RCC 7860 (cell line): ENCODE measurements around the gene UBE2O.

ENCODE experiments used
- DNase-seq: peaks from one replicate; pipeline ENCODE4 v3.0.0-alpha.2; 2015; ENCODE audit warnings: low spot score
- FAIRE-seq: peaks from 2 replicates; lab custom pipeline; 2012; peaks lifted over from hg19 to GRCh38; lab: Jason Lieb, UNC

Gene UBE2O

GRCh38 chr17:76487451-76488192 lies 34.7 kb upstream of the UBE2O start:
- FAIRE-seq, result no peak
- DNase-seq, result no peak

DNA sequence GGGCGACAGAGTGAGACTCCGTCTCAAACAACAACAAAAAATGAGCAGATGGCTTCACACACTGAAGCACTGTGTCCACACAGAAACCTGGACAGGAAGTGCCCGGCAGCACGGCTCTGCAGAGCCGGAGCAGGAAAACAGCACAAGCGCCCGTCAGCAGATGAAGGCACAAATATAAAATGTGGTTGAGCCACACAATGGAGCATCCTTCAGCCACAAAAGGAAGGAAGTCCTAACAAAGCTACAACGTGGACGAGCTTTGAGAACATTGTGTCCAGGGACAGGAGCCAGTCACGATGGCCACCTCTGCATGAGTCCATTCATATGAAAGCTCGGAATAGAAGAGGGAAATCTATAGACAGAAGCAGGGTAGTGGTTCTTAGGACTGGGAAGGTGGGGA lies 32.6 kb upstream of the UBE2O start:
- FAIRE-seq, result no peak

GRCh38 chr17:76484228-76484725 lies 31.3 kb upstream of the UBE2O start:
- DNase-seq (no peak), FAIRE-seq (no peak)

More for the DNA sequence above, 32.6 kb upstream of the UBE2O start:
- DNase-seq, result no peak

- no peak for FAIRE-seq
- no peak for DNase-seq
Measured at GRCh38 chr17:76481071-76481655, 28.2 kb upstream of the UBE2O start.

GRCh38 chr17:76480632-76481031 lies 27.7 kb upstream of the UBE2O start:
- FAIRE-seq (no peak), DNase-seq (no peak)

DNA sequence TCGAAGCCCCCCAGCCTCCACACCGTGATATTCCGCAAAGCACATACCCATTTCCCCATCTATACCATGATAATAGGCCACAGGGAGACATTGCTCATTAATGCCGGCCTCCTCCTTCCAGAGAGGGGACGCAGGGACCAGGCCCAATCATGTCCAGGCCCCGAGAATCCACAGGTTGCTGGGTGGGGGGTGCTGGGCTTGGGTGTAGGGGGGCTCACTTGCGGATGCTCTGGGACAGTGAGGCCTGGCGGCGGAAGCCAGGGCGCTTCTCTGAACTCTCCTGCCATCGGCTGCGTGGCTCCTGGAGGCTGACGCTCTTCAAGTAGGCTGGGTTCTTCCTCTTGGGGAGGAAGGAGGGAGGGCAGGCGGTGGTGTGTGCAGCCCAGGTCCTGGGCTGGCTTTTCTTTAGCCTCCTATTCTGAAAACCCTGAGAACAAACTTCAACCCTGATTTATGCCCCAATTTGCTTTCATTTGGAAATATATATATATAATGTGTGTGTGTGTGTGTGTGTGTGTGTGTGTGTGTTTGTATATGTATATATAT lies 26.6 kb upstream of the UBE2O start:
- no peak for DNase-seq
- FAIRE-seq, result no peak

DNA sequence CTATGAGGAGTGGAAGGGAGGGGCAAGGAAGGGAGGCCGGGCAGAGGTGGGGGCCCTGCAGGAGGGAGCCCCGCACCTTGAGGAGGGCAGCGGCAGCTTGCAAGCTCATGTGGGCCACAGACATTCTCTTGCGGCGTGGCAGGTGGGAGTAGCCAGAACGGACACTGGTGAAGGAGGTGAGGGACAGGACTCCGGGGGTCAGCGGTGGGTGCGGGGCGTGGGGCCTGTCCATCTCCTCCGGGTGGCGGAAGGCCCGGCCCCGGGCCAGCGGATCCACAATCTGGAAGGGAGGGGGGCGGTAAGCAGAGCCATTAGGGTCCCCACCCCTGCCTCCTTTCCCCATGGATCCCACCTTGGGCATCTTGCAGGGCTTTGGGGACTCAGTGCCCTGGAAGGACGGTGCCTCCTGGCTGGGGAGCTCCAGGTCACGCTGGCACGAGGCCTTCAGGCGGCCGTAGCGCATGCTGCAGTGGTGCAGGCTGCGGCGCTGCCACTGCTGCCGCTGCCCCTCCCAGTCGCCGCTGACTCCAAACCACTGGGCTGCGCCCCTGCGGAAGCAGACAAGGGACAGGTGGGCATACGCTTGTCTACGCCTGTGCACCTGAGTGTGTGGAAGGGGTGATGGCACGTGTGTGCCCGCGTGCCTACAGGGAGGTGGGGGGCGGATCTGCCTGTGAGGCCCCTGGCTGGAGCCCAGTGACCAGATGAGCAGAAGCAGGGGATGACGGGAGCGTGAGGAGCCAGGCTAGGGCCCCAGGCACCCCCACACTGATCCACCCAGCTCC lies 26.0 kb upstream of the UBE2O start:
- no peak for FAIRE-seq
- no peak for DNase-seq

- FAIRE-seq (no peak), DNase-seq (no peak)
Measured at GRCh38 chr17:76478097-76478496, 25.1 kb upstream of the UBE2O start.

DNA sequence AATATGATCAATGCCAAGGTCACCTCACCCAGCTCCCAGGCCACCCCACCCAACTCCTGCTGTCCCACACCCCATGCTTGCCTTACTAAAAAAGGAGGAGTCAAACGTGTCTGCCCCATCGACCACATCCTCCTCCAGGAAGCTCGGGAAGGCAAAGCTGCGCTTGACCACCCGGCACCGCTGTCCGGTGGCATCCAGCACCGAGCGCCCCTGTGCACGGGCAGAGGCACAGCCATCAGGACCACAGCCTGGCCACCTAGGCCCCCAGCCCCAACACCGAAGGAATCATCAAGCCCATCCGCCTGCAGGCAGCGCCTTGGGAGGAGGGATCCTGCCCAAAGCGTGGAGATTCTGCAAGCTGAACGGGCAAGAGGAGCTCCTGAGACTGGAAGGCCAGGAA lies 24.6 kb upstream of the UBE2O start:
- no peak for FAIRE-seq
- no peak for DNase-seq

GRCh38 chr17:76476736-76477135 lies 23.8 kb upstream of the UBE2O start:
- FAIRE-seq (no peak), DNase-seq (no peak)

GRCh38 chr17:76475302-76475701 lies 22.4 kb upstream of the UBE2O start:
- DNase-seq (no peak), FAIRE-seq (no peak)

GRCh38 chr17:76474894-76475293 lies 21.9 kb upstream of the UBE2O start:
- DNase-seq (no peak), FAIRE-seq (no peak)

DNA sequence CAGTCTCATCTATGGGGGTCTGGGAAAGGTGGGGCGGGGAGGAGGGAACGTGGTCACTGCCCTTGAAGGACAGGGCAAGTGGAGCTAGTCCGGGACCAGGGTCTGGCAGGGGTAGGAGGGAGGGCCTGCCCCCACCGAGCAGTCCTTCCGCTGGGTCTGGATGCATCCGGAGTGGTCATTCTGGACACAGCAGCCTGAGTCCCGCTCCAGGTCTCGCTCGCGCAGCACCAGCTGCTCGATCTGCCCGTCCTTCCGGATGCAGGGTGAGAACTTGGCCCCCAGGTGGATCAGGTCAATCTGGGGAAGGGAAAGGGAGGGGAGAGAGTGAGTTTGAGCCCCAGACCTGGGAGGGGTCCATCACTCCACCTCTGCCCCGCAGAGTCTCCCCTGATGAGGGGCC lies 21.3 kb upstream of the UBE2O start:
- no peak for FAIRE-seq
- DNase-seq, result no peak

GRCh38 chr17:76473541-76473985 lies 20.6 kb upstream of the UBE2O start:
- no peak for FAIRE-seq
- DNase-seq, result no peak

DNA sequence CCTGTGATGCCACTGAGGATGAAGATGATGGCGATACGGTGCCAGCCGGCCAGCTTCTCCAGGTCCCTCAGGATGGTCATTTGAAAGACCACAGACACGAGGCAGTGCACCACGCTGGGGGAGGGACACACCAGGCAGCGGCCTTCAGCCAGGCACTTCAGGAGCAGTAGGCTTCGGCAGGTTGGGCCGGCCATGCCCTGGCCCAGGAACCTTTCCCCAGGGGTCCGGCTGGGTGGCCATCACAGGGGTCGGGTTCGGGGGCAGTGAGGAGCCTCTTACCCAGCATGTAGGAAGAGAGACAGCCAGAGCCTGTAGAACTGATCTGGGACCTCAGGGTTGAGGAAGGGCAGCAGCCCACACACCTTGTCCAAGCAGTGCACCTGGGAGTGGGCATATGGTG lies 19.8 kb upstream of the UBE2O start:
- no peak for DNase-seq
- no peak for FAIRE-seq

GRCh38 chr17:76472258-76472645 lies 19.3 kb upstream of the UBE2O start:
- FAIRE-seq, result no peak

DNA sequence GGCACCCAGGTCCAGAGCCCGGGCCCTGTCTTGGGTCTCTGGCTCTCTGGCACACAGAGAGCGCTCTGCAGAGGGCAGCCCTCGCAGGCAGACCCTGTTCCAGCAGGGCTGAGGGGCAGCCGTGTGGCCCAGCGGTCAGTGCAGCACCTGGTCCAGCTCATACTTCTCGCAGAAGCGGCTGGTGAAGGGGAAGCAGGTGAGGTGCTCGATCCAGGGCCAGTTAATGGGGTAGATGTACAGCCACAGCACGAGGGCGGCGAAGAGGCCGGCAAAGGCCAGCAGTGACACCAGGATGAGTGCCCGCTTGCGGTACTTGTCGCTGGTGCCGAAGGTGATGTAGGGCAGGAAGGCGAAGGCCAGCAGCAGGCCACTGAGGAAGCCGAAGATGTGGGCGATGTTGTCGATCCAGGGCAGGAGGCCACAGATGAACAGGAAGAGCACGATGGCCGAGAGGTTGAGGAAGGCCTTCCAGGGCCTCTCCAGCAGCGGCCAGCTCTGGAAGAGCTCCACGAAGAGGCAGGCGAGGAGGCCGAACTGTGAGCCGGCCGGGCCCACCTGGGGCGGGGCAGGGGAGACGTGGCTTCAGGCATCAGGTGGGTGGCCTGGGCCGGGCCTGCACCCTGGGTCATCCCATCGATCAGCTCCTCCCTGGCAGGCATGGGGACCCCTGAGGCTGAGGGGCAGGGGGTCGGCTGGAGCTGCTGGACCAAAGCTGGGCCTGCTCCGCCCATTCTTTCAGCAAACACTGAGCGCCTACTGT lies 18.7 kb upstream of the UBE2O start:
- DNase-seq (no peak), FAIRE-seq (no peak)

More at GRCh38 chr17:76472258-76472645, 19.3 kb upstream of the UBE2O start:
- DNase-seq, result no peak

DNA sequence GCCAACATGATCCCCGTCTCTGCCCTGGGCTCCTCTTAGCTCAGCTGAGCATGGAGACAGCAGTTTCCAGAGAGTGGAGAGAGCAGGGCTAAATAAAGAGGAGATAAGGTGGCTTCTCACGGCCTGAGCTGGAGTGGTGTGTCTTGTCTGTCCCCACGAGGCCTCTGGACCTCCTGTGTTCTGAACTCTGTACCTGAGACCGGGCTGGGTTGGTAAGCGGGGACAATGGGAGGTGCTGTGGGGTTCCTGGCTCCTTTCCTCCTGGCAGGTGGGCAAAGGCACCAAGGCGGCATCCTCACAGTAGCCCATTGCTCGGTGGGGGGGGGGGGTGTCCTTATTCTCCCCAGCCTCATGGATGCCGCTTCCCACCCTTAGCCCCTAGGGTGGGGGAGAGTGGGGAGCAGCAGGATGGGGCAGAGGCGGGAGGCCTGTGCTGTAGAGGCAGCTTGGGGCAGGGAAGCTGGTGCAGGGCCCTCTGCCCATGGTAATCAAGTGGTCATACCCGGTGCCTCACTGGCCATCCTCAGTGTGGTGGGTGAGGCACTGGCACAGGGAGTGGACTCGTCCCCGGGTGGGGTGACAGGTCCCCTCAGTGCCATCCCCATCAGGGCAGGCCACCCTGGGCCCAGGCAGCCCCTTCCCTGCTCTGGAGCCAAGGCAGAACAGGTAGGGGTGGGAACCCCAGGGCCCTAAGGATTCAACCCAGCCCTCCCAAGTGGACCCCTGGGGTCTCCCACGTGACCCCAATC lies 17.2 kb upstream of the UBE2O start:
- no peak for DNase-seq

DNA sequence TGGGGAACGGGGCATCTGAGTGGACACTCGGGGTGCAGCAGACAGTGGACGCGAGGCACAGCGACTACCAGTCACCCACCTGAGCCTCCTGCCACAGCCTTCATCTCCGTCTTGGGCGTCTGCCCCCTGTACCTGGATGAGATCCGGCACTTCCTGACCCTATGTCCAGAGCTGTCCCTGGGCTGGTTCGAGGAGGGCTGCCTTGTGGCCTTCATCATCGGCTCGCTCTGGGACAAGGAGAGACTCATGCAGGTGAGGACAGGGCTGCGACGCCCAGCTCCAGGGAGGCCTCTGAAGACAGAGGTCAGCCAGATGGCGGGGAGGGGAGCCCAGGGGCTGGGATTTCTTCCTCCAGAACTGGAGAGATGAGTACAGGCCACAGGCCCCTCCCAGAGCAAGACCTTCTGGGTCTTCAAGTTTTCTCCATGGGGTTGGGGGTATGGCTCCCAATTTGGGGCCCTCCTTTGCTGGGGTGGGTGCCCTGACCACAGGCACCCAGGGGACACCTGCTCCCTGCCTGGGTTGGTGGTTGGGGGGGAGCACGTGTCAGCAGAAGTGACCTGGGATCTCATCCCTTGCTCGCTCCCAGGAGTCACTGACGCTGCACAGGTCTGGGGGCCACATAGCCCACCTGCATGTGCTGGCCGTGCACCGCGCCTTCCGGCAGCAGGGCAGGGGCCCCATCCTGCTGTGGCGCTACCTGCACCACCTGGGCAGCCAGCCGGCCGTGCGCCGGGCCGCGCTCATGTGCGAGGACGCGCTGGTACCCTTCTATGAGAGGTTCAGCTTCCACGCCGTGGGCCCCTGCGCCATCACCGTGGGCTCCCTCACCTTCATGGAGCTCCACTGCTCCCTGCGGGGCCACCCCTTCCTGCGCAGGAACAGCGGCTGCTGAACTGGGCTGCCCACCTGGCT lies 16.4 kb upstream of the UBE2O start:
- FAIRE-seq (no peak), DNase-seq (no peak)

More for the DNA sequence above, 17.2 kb upstream of the UBE2O start:
- FAIRE-seq, result no peak
